HG03159 (cell line): ENCODE measurements around the gene MAP3K10.
"Not testable (repeated sequence)": the region's sequence is repeated elsewhere in the genome, so short reads cannot be mapped to it uniquely, and the experiment has no call there.

ENCODE experiments used
- ATAC-seq: cut with Tn5 transposase; IDR thresholded peaks from one replicate; pipeline ENCODE4 v1.9.1; 2021; ENCODE audit warnings: mild to moderate bottlenecking, moderate library complexity; ENCODE audit not compliant: unreplicated experiment

MAP3K10 gene

DNA sequence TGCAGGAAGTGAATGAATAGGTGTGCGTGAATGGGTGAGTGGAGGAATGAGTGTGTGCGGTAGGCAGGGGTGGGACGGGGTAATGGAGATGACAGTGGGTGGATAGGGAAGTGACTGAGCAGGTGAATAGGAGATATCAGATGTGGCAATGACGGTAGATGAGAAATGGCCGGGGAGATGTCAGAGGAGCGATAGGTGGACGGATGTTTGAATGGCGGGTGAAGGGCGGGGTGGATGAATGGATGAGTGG, 25.5 kb downstream of the MAP3K10 start:
- no peak for ATAC-seq

DNA sequence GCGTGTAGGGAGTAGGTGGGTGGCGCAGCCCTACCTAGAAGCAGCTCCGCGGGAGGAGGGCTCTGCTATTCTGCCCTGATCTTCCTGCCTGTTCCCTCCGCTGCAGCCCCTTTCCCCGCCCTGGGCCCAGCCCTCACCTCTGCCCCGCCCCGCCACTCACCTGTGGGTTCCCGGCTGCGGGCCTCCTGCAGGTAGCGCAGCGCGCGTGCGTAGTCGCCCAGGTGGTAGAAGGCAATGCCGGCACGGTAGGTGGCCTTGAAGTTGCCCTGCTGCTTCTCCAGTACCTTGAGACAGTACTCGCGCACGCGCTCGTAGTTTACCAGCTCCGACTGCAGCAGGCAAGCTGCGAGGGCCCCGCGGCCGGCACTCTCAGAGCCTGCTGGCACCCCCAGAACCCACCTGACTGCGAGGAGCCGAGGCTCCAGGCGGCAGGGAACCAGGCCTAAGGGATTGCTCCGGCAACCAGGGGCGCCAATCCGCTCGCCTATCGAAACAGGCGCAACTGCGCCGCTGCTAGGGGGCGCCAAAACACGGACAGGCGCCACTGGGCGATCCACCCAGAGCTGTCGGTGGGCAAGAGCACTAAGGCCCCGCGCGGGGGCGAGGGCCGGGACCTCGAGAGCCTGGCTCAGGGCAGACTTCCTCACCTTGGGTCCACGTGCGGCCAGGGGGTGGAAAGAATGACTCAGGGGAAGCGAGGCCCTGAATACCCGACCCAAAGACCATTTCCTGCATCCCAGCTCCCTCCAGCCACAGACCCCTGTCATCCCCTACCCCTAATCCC, 26.0 kb downstream of the MAP3K10 start:
- ATAC-seq = no peak

DNA sequence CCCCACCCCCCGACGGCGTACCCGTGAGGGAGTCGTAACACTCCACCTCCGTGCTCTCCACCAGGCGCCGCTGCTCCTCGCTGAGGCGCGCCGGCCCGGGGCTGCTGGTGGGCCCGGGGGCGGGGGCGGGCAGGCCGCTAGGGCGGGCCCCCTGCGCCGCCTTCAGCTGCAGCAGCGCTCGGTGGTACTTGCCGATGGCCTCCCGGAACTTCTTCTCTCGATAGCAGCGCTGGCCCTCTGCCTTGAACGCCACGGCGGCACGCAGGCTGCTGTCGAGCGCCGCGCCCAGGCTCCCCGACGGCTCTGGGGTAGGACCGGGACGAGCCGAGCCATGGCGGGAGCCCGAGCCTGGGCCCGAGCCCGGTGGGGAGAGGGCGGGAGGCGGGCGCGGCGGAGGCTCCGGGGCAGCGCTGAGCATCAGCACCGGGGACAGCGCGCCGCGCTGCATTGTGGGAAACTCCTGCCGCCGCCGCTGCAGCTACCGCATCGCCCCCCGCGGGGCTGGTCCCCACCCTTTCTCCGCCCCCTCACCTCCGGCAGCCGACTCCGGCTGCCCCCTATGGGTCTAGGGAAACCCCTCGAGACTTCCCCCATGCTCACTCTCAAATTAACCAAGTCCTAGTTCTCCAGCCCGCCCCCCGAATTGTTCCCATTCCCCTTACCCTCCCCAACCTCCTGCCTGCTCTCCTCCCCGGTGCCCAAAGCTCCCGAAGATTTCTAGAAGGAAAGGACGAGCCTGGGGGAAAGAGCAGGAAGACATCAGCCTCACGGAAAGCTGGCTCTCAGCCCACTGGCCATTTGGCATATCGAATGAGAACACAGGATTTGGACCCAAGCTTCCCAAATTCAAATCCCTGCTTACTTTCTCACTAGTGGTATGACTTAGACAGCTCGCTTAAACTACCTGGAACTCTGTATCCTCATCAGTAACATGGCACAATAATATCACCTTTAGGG, 27.0 kb downstream of the MAP3K10 start, which contains the start of gene TTC9B:
TTC9B (minus strand) TSS at position 451 of the 957 bp plus-strand sequence; CDS start at position 448, 3 bp downstream.
- no peak for ATAC-seq

DNA sequence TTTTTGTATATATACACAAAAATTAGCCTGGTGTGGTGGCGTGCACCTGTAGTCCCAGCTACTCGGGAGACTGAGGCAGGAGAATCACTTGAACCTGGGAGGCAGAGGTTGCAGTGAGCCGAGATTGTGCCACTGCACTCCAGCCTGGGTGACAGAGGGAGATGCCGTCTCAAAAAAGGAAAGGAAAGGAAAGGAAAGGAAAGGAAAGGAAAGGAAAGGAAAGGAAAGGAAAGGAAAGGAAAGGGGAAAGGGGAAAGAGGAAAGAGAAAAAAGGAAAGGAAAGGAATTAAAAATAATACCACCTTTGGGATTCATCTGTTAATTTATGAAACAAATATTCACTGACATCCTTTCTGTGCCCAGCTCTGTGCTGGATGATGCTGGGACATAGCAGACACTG, 27.8 kb downstream of the MAP3K10 start:
- ATAC-seq = not testable (repeated sequence)

DNA sequence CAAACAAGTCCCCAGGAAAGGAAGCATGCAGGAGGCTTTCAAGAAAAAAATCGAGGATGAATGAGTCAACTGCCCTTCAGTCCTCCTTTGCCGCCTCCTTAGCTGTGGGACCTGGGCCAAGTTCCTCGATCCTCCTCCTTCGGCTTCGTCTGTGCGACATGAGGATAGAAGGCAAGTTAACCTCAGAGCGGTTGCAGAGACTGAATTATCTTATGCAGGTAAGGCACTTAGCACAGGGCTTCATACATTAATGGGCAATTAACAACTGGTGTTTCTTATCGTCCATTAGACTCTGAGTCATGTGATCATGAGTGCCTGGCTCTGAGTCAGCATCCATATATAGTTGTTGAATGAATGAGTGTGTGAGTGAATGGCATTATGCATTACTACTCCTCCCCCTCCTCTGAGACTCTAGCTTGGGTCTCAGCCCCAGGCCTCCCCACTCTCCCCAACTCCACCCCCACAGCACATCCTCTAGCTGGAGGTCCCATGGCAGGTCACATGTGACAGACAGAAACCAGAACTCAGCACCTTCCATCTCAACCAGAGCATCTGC, 28.6 kb downstream of the MAP3K10 start:
- ATAC-seq = no peak

DNA sequence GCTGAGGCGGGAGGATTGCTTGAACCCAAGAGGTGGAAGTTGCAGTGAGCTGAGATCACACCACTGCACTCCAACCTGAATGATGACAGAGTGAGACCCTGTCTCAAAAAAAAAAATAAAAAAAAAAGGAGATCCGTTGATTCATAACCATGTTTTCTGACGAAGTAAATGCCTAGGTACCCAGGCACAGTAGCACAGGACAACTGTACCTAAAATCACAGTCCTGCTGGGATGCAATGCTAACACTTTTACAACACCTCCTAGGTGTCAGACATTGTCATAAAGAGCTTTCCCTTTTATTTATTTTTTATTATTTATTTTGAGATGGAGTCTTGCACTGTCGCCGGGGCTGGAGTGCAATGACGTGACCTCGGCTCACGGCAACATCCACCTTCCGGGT, 29.4 kb downstream of the MAP3K10 start:
- ATAC-seq = no peak

DNA sequence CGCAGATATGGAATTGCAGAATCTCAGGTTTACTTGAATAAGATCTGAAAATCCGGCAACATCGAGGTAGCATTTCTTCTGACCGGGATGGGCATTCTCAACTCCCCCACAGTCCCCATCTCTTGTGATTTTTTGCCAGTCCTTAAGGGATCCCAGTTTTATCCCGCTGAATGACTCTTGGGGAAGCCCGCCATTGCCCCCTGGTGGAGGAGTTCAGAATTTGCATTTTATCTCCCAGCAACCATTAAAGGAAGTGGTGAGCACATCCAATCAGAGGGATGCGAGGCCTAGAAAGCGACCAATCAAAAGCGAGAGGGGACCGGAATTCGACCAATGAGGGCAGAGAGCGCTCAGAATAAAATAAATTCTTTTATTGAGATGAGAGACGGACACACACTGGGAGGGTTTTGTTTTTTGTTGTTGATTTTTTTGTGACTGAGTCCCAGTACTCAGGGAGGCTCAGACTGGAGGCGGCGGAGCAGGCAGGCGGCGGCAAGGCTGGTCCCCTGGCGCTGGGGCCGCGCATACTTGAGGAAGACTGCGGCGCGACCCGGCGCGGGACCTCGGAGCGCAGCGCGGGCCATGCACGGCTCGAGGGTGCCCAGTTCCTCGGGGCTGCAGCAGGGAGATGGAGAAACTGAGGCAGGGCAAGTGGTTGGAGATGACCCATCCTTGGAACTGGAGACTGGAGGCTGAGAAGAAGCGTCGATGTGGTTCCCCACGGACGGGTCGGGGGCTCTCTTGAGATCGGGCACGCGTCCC, 30.8 kb downstream of the MAP3K10 start:
- ATAC-seq = no peak

DNA sequence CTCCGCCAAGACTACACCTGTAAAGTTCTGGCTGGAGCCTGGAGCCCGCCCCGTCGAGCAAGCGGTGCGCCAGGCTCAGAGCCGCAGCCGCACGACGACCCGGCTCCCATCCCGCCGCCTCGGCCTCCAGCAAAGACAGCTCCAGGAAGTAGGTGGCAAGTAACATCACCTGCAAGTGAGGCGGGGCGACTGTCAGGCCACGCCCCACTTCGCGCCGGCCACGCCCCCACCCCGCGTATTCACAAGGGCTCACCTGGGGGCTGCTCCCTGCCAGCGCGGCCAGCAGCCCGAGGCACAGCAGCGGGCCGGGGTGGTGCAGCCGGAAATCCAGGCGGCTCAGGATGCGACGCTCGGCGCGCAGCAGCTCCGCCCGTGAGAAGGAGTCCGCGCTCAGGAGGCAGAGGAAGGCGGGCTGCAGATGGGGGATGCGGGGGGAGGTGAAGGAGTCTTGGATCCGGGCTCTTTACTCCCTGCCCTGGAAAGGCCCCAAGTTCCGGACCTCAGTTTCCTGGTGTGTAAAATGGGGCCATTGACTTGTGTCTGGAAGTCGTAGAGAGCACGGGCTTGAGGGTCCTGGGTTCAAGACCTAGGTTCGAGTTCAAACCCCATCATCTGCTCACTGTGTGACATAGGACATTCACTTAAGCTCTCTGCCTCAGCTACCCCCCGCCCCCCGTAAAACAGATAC, 32.1 kb downstream of the MAP3K10 start:
- ATAC-seq = no peak

DNA sequence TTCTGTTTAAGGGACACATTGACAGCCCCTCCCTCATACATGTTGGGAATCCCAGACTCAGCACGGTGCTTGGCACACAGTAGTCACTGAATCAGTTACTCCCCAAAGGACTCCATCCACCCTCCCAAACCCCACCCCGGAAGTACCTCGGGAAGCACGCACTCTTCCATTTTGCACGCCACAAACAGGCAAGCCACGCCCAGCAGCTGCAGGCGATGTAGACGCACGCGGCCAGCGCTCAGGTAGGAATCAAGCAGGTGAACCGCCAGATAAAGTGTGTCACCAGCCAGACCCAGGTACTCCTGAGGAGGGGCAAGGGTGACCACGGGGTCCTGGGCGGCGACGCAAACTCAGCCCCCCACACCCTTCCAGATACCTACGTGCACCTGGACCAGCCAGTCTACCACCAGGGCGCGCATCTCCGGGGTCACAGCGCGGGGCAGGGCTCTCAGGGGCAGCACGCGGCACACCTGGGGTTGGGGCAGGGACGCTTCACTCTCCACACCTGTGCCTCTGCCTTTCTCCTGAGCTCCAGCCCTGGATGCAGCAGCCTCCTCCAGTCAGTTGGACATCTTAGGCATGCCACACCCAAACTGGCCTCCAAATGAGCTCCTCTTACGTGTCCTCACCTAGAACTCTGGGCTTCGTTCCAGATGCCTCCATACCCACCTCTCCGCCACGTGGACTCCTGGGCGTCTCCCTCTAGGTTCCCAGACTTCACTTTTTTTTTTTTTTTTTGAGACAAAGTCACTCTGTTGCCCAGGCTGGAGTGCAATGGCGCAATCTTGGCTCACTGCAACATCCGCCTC, 33.3 kb downstream of the MAP3K10 start:
- ATAC-seq = no peak

DNA sequence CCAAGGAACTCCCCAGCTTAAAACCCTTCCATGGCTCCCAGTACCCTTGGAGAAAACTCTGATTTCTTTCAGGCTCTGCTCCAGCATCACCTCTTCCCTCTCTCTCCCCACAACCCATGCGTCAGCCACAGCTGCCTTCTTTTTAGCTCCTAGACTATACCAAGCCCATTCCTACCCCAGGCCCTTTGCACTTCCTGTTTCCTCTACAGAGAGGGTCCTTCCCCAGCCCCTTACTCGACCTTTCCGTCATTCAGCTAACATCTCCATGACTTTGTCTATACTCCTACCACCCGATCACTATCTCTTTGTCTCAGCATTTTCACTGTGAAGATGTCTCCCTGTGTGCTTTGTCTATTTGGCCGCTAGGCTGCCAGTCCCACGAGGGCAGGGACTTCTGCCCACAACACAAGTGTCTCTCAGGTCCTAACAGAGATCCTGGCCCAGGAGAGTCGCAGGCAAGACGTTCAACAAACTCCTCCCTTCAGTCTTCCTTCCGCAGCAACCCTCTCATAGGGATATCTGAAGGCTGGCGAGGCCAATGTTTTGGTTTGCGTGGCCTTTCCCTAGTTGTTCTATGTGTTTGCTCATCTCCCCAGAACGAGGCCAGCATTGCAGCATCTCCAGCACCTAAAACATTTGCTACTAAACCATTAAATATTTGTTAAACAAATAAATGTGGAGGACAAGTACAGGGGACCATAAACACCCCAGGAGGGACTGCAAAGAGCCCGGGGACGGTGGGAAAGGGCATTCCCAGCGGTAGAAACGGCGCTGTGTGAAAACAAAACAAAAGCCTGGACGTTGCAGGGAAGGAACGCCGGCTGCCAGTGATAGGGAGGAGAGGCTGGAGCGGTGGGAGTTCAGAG, 34.4 kb downstream of the MAP3K10 start:
- ATAC-seq = no peak

DNA sequence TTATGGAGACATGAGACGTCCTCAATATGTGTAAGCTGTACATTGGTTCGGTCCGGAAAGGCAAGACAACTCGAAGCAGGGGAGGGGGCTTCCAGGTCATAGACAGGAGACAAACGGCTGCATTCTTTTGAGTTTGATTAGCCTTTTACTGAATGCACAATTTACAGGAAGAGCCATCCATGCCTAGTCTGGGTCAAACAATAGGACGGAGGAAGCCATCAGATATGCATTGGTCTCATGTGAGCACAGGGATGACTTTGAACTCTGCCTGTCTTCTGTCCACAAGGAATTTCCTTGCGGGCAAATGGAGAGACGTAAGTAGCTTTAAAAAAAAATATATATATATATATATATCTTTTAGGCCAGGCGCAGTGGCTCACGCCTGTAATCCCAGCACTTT, 37.1 kb downstream of the MAP3K10 start:
- ATAC-seq = no peak

DNA sequence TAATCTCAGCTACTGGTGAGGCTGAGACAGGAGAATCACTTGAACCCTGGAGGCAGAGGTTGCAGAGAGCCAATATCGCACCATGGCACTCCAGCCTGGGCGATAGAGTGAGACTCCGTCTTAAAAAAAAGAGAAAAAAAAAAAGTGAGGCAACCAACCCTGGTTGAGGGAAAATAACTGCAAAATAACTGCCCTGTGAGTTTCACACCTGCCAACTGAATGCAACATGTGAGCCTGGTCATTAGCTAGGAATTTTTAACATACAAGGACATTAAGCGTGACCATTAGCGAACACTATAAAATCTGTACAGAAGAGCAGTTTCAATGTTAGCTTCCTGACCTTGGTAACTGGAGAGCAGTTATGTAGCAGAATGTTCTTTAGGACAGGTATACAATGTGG, 37.6 kb downstream of the MAP3K10 start:
- no peak for ATAC-seq

DNA sequence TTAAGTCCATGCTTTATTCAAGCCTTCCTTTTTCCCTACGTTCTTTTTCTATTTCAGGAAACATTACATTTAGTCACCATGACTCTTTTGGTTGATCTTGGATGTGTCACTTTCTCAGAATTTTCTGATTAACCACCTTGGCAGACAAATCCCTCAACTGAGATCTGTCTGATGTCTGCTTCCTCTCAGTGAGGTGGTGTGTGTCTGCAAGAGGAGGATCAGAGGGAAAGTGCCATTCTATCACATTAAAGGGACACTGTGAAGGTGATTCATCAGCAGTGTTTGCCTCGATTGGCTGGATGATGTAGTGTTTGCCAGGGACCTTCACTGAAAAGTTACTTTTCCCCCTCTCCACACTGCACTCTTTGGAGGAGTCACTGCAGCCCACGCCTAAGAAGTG, 38.3 kb downstream of the MAP3K10 start:
- no peak for ATAC-seq

DNA sequence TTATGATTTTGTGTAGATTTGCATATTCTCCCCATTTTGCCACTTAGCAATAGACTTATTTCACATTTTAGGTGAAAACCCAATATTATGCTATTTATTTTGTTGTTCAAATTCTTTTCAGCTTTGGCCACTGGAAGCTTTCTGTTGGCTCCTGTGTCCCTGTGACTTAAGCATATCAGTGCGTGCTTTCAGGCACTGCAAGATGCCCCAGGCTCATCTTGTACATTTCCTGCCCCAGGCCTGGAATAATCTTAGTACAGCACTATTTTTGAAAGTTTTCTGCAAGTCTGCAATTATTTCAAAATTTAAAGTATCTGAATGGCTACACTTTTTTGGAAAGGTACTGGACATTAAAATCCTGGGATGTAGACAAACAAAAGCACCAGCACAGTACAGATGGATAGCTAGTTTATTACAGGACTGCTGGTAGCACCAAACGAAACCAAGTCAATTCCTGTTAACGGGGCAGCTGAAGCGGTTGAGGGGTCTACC, 38.7 kb downstream of the MAP3K10 start:
- no peak for ATAC-seq

DNA sequence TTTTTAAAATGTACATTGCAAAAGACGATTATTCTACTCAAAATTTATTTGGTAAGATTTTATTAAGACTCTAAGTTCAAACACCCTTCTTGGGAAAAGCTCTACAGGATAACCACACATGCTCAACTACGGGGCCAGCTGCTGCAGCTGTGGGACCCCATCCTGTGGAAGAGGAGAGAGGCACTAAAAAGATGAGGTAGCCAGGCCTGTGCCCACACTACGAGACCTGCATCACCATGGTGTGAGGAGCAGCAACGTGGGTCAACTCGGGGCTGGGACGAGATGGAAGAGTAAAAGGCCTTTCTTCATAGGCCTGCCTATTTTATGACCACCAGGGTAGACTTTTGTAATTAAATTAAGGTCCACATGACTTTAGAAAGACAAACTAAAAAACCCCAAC, 39.8 kb downstream of the MAP3K10 start:
- ATAC-seq = no peak

DNA sequence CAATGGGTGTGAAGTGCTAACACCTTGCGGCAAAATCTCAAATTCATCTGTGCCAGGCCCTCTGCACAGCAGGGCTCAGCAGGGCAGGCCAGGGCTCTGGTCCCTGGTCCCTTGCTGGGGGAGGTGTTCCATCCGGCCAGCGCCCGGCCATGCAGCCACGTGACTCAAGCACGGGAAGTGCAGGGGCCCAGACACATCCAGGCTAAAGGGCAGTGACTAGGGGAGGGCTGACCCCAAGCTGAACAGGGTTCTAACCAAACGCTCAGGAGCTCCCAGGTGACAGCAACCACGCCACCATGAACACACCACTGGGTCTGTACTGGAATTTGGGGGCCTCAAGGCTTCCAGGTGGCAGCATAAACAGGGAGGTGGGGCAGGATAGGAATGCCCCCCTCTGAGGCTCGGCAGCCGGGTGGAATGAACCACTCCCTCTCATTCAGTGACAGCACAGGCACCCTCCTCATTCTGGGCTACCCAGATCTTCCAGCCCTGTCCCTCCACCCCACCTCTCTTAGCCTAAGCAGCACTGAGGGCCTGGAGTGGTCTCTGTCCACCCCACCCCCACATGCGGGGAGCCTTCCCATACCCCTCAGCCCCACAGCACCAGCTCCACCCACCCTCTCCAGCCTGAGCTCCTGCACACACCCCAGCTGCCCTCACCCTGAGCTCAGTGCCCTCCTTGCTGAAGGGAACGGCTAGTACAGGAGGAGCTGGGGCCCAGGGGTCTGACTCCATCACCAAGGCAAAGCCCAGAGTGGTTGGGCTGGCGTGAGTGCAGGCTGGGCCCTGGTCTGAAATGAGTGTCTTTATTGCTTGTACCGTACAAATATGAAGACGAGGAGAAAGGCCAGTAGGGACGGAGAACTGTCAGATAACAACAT, 40.6 kb downstream of the MAP3K10 start:
- ATAC-seq = no peak

DNA sequence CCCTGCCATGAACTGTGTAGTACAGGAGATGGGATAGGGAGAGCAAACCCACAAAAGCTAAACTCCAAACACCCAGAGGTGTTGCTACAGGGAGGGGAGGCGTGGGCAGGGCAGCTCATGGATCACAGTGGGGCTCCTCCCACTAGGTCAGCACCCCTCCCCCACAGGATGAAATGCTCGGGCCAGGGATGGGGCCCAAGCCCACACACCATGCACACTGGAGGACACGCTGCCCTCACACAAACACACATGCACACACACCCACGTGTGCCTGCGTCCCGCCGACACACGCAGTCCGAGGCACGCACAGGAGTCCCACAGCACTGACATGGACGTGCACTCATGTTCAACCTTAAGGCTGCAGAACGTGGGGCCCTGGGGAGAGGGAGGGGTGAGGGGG, 41.3 kb downstream of the MAP3K10 start:
- ATAC-seq = no peak
